Bronchial epithelial cell (primary cell): Measurements from ENCODE around the gene RIMBP2. TPM values are rescaled to one million over a fixed set of nuclear protein-coding genes. Genes with fewer than 3 reads are reported as not detected.

Source experiments
- DNase-seq: peaks from one replicate; pipeline ENCODE4 v3.0.0-alpha.2; 2010; ENCODE audit warnings: low read depth
- FAIRE-seq: peaks from 2 replicates; lab custom pipeline; 2011; peaks lifted over from hg19 to GRCh38; lab: Jason Lieb, UNC
- H3K27me3 ChIP-seq: 2 replicates; pipeline ENCODE4 v1.5.1; 2011; ENCODE audit warnings: low read length; ENCODE audit not compliant: control insufficient read depth, insufficient read depth
- H3K36me3 ChIP-seq: 2 replicates; pipeline ENCODE4 v1.5.1; 2011; ENCODE audit warnings: low read length; ENCODE audit not compliant: control insufficient read depth, insufficient read depth
- H3K4me3 ChIP-seq: 2 replicates; pipeline ENCODE4 v1.5.1; 2011; ENCODE audit warnings: mild to moderate bottlenecking, low read depth, low read length, control low read depth
- total RNA-seq: library from RNA; depleted of rRNA; stranded (reverse); fragments of >200 nt; gene quantifications from 2 replicates; pipeline ENCODE4 v1.2.1, GENCODE V29; 2014
- TF ChIP-seq, protein P1 (sequence below): IDR thresholded peaks from 2 replicates; pipeline ENCODE4 v1.5.1; 2011; ENCODE audit warnings: mild to moderate bottlenecking, moderate library complexity, low read length, control low read depth, inconsistent platforms; ENCODE audit not compliant: insufficient read depth, severe bottlenecking

The RIMBP2 gene
- total RNA-seq, 1 donor from 2014 or later: not detected

DNA sequence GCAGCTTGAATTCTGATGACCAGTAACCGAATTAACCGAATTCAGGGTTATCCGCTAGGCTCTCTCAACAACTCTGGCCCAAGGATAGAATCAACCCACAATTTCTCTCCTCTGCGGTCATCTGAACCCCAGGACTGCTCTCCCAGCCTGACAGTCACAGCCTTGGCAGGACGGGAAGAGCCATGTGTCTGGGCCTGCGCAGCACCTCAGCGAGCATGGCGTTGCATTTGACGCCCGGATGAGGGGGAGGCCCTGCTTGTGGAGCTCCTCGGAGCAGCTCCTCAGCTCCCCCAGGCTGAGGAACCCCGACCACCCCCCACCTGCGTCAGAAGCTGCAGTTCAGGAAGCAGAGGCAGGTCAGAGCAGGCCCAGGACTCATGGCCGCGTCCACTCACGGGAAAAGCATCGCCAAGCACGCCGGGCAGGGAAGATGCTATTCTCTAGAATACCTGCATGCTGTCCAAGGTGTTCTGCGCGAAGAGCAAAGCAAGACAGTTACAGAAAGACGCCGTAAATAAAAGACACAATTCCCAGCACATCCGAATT lies 247.3 kb downstream of the RIMBP2 start:
- no peak for FAIRE-seq
- Histone ChIP-seq H3K36me3 (no peaks in the 10 kb centered on the region), H3K27me3 (no peaks in the 10 kb centered on the region), H3K4me3 (no peak overlapping the region)
- DNase-seq: no peak
- TF ChIP-seq, protein P1, sequence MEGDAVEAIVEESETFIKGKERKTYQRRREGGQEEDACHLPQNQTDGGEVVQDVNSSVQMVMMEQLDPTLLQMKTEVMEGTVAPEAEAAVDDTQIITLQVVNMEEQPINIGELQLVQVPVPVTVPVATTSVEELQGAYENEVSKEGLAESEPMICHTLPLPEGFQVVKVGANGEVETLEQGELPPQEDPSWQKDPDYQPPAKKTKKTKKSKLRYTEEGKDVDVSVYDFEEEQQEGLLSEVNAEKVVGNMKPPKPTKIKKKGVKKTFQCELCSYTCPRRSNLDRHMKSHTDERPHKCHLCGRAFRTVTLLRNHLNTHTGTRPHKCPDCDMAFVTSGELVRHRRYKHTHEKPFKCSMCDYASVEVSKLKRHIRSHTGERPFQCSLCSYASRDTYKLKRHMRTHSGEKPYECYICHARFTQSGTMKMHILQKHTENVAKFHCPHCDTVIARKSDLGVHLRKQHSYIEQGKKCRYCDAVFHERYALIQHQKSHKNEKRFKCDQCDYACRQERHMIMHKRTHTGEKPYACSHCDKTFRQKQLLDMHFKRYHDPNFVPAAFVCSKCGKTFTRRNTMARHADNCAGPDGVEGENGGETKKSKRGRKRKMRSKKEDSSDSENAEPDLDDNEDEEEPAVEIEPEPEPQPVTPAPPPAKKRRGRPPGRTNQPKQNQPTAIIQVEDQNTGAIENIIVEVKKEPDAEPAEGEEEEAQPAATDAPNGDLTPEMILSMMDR: no peak

DNA sequence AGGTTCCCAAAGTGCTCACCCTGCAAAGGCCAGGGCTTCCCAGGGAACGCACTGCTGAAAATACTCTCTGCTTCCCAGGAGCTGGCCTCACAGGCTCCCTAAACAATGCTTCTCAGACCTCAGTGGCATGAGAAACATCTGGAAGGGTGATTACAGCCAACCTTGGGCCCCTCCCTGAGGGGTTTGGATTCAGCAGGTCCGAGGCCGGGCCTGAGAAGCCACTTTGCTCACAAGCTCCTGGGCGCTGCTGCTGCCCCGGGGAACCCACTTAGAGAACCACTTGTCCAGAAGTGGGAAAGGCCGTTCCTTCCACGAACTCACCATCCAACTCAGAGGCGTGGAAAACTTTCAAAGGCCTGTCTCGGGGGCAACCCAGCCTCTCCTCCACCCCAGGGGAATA lies 247.9 kb downstream of the RIMBP2 start:
- TF ChIP-seq, protein P1: no peak
- H3K36me3 ChIP-seq: no peaks in the 10 kb centered on the region
- H3K4me3 ChIP-seq: no peak overlapping the region
- FAIRE-seq (no peak), DNase-seq (no peak)
- no peaks in the 10 kb centered on the region for H3K27me3 ChIP-seq

DNA sequence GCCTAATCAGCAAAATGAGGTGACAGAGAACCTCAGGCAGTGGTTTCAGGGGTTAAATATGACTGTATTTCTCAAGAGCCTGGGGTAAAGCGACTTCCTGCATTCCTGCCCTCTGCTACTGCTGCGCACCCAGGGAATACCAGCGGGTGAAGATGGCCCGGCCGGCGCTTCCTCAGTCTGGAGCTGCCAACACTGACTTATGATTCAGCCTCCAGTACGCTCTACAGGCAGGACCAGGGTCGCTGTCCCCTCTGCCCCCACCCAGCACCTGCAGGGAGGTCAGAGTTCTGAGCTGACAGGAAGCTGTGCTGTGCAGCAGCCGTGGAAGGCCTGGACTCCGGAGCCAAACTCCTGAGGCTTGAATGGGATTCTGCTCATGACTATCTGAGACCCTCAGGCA lies 250.5 kb downstream of the RIMBP2 start:
- H3K27me3 ChIP-seq: no peaks in the 10 kb centered on the region
- no peak for FAIRE-seq
- H3K4me3 ChIP-seq: no peak overlapping the region
- DNase-seq: no peak
- H3K36me3 ChIP-seq: no peaks in the 10 kb centered on the region
- TF ChIP-seq, protein P1: no peak

DNA sequence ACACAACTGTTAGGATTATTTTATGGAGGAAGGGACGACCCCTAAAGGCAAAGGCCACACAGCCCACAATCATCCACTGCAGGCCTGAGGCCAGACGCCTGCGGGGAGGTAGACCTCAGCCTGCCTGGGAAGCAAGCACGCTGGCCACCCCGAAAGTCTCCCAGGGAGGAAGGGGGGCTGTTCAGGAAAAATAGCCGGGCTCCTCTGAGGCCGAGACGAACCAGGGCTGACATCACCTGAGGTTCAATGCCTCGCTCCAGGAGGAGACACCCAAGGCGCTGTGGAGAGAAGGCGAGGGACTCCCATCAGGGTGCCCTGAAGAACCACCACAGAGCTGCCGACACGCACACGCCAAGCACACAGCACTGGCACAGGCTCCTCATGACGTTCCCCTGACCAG lies 251.1 kb downstream of the RIMBP2 start:
- TF ChIP-seq, protein P1: no peak
- Histone ChIP-seq H3K27me3 (no peaks in the 10 kb centered on the region), H3K36me3 (no peaks in the 10 kb centered on the region), H3K4me3 (no peak overlapping the region)
- FAIRE-seq (no peak), DNase-seq (no peak)

DNA sequence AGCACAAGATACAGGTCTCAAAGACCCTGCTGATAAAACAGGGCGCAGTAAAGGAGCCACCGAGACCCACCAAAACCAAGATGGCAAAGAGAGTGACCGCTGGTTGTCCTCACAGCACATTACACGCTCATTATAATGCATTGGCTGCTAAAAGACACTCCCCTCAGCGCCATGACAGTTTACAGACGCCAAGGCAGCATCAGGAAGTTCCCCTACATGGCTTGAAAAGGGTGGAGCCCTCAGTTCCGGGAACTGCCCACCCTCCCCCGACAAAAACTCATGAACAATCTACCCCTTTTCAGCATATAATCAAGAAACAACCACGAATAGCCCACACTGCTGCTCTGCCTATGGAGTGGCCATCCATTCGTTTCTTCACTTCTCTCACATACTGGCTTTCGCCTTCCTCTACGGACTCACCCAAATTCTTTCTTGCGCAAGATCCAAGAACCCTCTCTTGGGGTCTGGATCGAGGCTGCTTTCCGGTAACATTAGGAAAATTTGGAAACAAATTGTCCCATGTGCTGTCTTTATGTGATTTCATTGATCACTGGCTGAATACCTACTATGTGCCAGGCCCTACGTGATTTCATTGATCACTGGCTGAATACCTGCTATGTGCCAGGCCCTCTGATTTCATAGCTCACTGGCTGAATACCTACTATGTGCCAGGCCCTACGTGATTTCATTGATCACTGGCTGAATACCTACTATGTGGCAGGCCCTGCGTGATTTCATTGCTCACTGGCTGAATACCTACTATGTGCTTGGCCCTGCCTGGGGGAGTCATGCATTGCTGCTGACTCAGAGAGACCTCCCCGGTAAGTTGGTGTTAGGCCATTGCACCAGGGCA lies 252.1 kb downstream of the RIMBP2 start:
- DNase-seq (no peak), FAIRE-seq (no peak)
- Histone ChIP-seq H3K27me3 (no peaks in the 10 kb centered on the region), H3K36me3 (no peaks in the 10 kb centered on the region), H3K4me3 (no peak overlapping the region)
- TF ChIP-seq, protein P1: no peak
